Gastrocnemius medialis (tissue), 4 donors: ENCODE data around the gene PLEKHG7. TPM values are rescaled to one million over a fixed set of nuclear protein-coding genes. Genes with fewer than 3 reads are reported as not detected.

ENCODE experiments used
- ATAC-seq, 2 donors: fragments of 150-250 bp; one replicate each; pipeline ENCODE4 v1.9.1; 2016
- DNase-seq, 2 donors: peaks; one replicate each; pipeline ENCODE4 v3.0.0-alpha.2; 2019
- H3K27ac ChIP-seq, 4 donors: fragments of 200-600 bp; sonication (generic); 1 replicate in 1 of 4; 2 replicates in 3 of 4; pipeline ENCODE4 v1.5.1; 2016 to 2018; ENCODE audit warnings: mild to moderate bottlenecking in 2 of 4, moderate library complexity in 1 of 4
- H3K27me3 ChIP-seq, 3 donors: fragments of 200-600 bp; sonication (generic) in 2 of 3; 1 replicate in 1 of 3; 2 replicates in 2 of 3; pipeline versions ENCODE4 v1.5.1 to v1.6.0; 2016 to 2019; ENCODE audit warnings: mild to moderate bottlenecking in 1 of 3, moderate library complexity in 1 of 3
- H3K36me3 ChIP-seq, 2 donors: fragments of 200-600 bp; sonication (generic) in 1 of 2; one replicate each; pipeline ENCODE4 v1.5.1; 2017 to 2018
- H3K4me1 ChIP-seq, 2 donors: fragments of 200-600 bp; sonication (generic) in 1 of 2; one replicate each; pipeline ENCODE4 v1.5.1; 2016 to 2017; ENCODE audit warnings: mild to moderate bottlenecking in 2 of 2
- H3K4me3 ChIP-seq, 4 donors: fragments of 200-600 bp; sonication (generic) in 3 of 4; 1 replicate in 1 of 4; 2 replicates in 3 of 4; pipeline ENCODE4 v1.5.1; 2016 to 2019; ENCODE audit warnings: mild to moderate bottlenecking in 2 of 4
- H3K9me3 ChIP-seq, 3 donors: fragments of 200-600 bp; sonication (generic) in 2 of 3; 1 replicate in 1 of 3; 2 replicates in 2 of 3; pipeline ENCODE4 v1.5.1; 2016 to 2019
- POLR2A ChIP-seq, 2 donors: fragments of 450-650 bp; IDR thresholded peaks; one replicate each; pipeline ENCODE4 v1.6.1; 2017; ENCODE audit warnings: antibody characterized with exemption in 2 of 2, mild to moderate bottlenecking in 2 of 2, moderate library complexity in 2 of 2
- in situ Hi-C, 4 donors: fragments of 200-750 bp; cut with MboI; loops; one replicate each; pipeline versions ENCODE4 v1.15.0 to v1.8.0; 2017; ENCODE audit warnings: low sequenced_read_pairs in 4 of 4
- intact Hi-C: fragments of 100-400 bp; cut with DNase I; formaldehyde crosslinking; loops from one replicate; pipeline ENCODE4 v1.15.1; 2023; ENCODE audit warnings: low total_unique reads
- total RNA-seq, 4 donors: library from RNA; depleted of rRNA; stranded (reverse); fragments of >200 nt; gene quantifications; one replicate each; pipeline versions ENCODE4 v1.1.0 to v1.2.3, GENCODE V29; 2016
- TF ChIP-seq, protein P1 (sequence below), 5 experiments: fragments of 450-650 bp in 3 of 5; fragments of 200-600 bp in 2 of 5; sonication (generic) in 2 of 5; IDR thresholded peaks in 4 of 5; conservative IDR thresholded peaks in 1 of 5; 1 replicate in 4 of 5; 2 replicates in 1 of 5; pipeline ENCODE4 v1.5.1; 2016 to 2019; ENCODE audit warnings: antibody characterized with exemption in 5 of 5, mild to moderate bottlenecking in 3 of 5, moderate library complexity in 3 of 5

Gene PLEKHG7
- total RNA-seq, 4 donors from 2014 or later, result not detected

GRCh38 chr12:92775416-92775815 is 72.6 kb downstream of the PLEKHG7 start:
- ATAC-seq (no peak), DNase-seq (no peak)
- in situ Hi-C loops (loop anchor here in 1 of 4 donors (25.0 kb wide), 1 partner anchor 162 kb away; the partner anchor contains the start of gene EEA1), intact Hi-C loops (no loop called here)
- Histone ChIP-seq H3K4me3 (no peak overlapping the region), H3K27me3 (no peaks in the 10 kb centered on the region), H3K9me3 (no peaks in the 10 kb centered on the region), H3K4me1 (peaks cover 4 to 9% of the 10 kb centered on the region in 2 donors), H3K36me3 (peaks cover 0 to 33% of the 10 kb centered on the region in 2 donors), H3K27ac (no peak overlapping the region)
- TF ChIP-seq, protein P1, sequence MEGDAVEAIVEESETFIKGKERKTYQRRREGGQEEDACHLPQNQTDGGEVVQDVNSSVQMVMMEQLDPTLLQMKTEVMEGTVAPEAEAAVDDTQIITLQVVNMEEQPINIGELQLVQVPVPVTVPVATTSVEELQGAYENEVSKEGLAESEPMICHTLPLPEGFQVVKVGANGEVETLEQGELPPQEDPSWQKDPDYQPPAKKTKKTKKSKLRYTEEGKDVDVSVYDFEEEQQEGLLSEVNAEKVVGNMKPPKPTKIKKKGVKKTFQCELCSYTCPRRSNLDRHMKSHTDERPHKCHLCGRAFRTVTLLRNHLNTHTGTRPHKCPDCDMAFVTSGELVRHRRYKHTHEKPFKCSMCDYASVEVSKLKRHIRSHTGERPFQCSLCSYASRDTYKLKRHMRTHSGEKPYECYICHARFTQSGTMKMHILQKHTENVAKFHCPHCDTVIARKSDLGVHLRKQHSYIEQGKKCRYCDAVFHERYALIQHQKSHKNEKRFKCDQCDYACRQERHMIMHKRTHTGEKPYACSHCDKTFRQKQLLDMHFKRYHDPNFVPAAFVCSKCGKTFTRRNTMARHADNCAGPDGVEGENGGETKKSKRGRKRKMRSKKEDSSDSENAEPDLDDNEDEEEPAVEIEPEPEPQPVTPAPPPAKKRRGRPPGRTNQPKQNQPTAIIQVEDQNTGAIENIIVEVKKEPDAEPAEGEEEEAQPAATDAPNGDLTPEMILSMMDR (IDR thresholded peaks at IDR 0.05 in 4 of 5, conservative IDR thresholded peaks at IDR 0.05 in 1 of 5), result no peak
- TF ChIP-seq POLR2A (IDR thresholded peaks at IDR 0.05), result no peak

DNA sequence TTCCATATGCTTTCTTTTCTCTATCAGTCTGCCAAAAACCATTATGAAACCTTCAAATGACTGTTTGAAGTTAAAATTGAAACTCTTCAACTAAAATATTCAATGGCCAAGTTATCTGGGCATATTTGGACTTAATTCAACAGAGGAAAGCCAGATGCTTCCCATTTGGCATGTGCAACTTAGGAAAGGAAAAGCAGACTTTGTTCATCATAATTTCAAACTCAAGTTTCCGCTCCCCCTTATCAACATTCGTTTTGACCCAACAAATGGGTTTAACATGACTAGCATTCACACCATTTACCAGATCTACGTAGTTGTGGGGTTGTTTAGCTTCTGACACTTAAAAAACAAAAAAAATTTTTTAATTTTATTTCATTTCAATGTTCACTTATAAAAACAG is 75.7 kb downstream of the PLEKHG7 start:
- DNase-seq (no peak), ATAC-seq (no peak)
- intact Hi-C loops (no loop called here), in situ Hi-C loops (loop anchor here in 1 of 4 donors (25.0 kb wide), 1 partner anchor 159 kb away; the partner anchor contains the start of gene EEA1)
- Histone ChIP-seq H3K27me3 (no peaks in the 10 kb centered on the region), H3K9me3 (no peaks in the 10 kb centered on the region), H3K36me3 (peaks cover 0 to 33% of the 10 kb centered on the region in 2 donors), H3K4me1 (peaks cover 0 to 5% of the 10 kb centered on the region in 2 donors), H3K27ac (no peak overlapping the region), H3K4me3 (no peak overlapping the region)
- TF ChIP-seq, protein P1 (IDR thresholded peaks at IDR 0.05 in 4 of 5, conservative IDR thresholded peaks at IDR 0.05 in 1 of 5), result no peak
- TF ChIP-seq POLR2A (IDR thresholded peaks at IDR 0.05), result no peak

- H3K27me3 ChIP-seq, result no peaks in the 10 kb centered on the region
- no peaks in the 10 kb centered on the region for H3K9me3 ChIP-seq
- ATAC-seq, result no peak
- peaks cover 0 to 33% of the 10 kb centered on the region in 2 donors for H3K36me3 ChIP-seq
- no peak overlapping the region for H3K4me3 ChIP-seq
- intact Hi-C loops (loop anchor here (5.0 kb wide), 1 partner anchor 207 kb away; no protein-coding TSS in a partner anchor), in situ Hi-C loops (loop anchor here (10.0 to 25.0 kb wide), 3 partner anchors 157 to 635 kb away; partner anchors contain the start of gene EEA1 (in 1 of the 4))
- no peak for DNase-seq
- no peak overlapping the region for H3K27ac ChIP-seq
- TF ChIP-seq, protein P1 (IDR thresholded peaks at IDR 0.05 in 4 of 5, conservative IDR thresholded peaks at IDR 0.05 in 1 of 5), result no peak
- TF ChIP-seq POLR2A (IDR thresholded peaks at IDR 0.05), result no peak
- H3K4me1 ChIP-seq, result peaks cover 11 to 16% of the 10 kb centered on the region in 2 donors
These were observed 77.1 kb downstream of the PLEKHG7 start for GRCh38 chr12:92779902-92780301.

- Histone ChIP-seq H3K4me1 (peaks cover 23 to 29% of the 10 kb centered on the region in 2 donors), H3K36me3 (peaks cover 0 to 9% of the 10 kb centered on the region in 2 donors), H3K27ac (peak overlapping the region in 1 of 4 donors; percentile 51), H3K27me3 (no peaks in the 10 kb centered on the region), H3K9me3 (no peaks in the 10 kb centered on the region), H3K4me3 (no peak overlapping the region)
- intact Hi-C loops, result loop anchor here (5.0 kb wide), 1 partner anchor 203 kb away; no protein-coding TSS in a partner anchor
- TF ChIP-seq POLR2A (IDR thresholded peaks at IDR 0.05), result no peak
- TF ChIP-seq, protein P1 (IDR thresholded peaks at IDR 0.05 in 4 of 5, conservative IDR thresholded peaks at IDR 0.05 in 1 of 5), result no peak
- no peak for ATAC-seq
- DNase-seq, result no peak
- in situ Hi-C loops, result loop anchor here (10.0 to 25.0 kb wide), 3 partner anchors 153 to 630 kb away; partner anchors contain the start of gene EEA1 (in 1 of the 4)
These were observed 81.6 kb downstream of the PLEKHG7 start for GRCh38 chr12:92784356-92784755.
